Lung (tissue), 12 donors: Measurements from ENCODE around the gene GPR179. TPM values are rescaled to one million over a fixed set of nuclear protein-coding genes. Genes with fewer than 3 reads are reported as not detected.

Experiments used
- ATAC-seq: fragments of 200-7000 bp; cut with Tn5 transposase; one replicate; pipeline ENCODE4 v1.9.1; 2020; ENCODE audit warnings: moderate number of reproducible peaks; ENCODE audit not compliant: insufficient read depth, low FRiP score
- DNase-seq, 3 donors: peaks; one replicate each; pipeline ENCODE4 v3.0.0-alpha.2; 2013 to 2017
- H3K27ac ChIP-seq, 2 donors: one replicate each; pipeline ENCODE4 v1.5.1; 2013; ENCODE audit warnings: mild to moderate bottlenecking in 2 of 2, moderate library complexity in 2 of 2, control low read depth in 1 of 2, inconsistent platforms in 1 of 2, low read depth in 1 of 2, low read length in 1 of 2
- H3K27me3 ChIP-seq, 3 donors: one replicate each; pipeline ENCODE4 v1.5.1; 2013; ENCODE audit warnings: low read length in 2 of 3; ENCODE audit not compliant: control insufficient read depth in 3 of 3, insufficient read depth in 3 of 3
- H3K36me3 ChIP-seq, 4 donors: one replicate each; pipeline ENCODE4 v1.5.1; 2013; ENCODE audit warnings: low read length in 4 of 4, mild to moderate bottlenecking in 1 of 4, moderate library complexity in 1 of 4; ENCODE audit not compliant: control insufficient read depth in 4 of 4, insufficient read depth in 4 of 4
- H3K4me1 ChIP-seq, 5 donors: one replicate each; pipeline ENCODE4 v1.5.1; 2013; ENCODE audit warnings: low read length in 5 of 5, mild to moderate bottlenecking in 2 of 5, moderate library complexity in 1 of 5; ENCODE audit not compliant: control insufficient read depth in 5 of 5, insufficient read depth in 5 of 5
- H3K4me3 ChIP-seq: one replicate; pipeline ENCODE4 v1.5.1; 2013; ENCODE audit warnings: mild to moderate bottlenecking, control low read depth, moderate library complexity
- H3K9ac ChIP-seq, 2 donors: one replicate each; pipeline ENCODE4 v1.5.1; 2013; ENCODE audit warnings: low read length in 2 of 2, control low read depth in 1 of 2; ENCODE audit not compliant: insufficient read depth in 1 of 2
- H3K9me3 ChIP-seq, 4 donors: one replicate each; pipeline ENCODE4 v1.5.1; 2013; ENCODE audit warnings: low read length in 3 of 4, mild to moderate bottlenecking in 1 of 4, moderate library complexity in 1 of 4; ENCODE audit not compliant: control insufficient read depth in 4 of 4, insufficient read depth in 3 of 4
- CTCF ChIP-seq: IDR thresholded peaks from 2 replicates; pipeline ENCODE4 v1.5.1; 2012; ENCODE audit warnings: mild to moderate bottlenecking; ENCODE audit errors: control extremely low read depth, extremely low read depth
- WGBS, 2 donors: extraction: QIAGEN DNeasy Blood & Tissue Kit; methylation state at CpG; one replicate each; pipeline ENCODE4 v1.1.7; 2013; 5-methylcytosine and 5-hydroxymethylcytosine counted together
- polyA plus RNA-seq, 2 donors: library from polyadenylated mRNA; stranded (reverse); fragments of 200-250 nt; gene quantifications; one replicate each; pipeline ENCODE4 v1.2.1, GENCODE V29; 2013
- total RNA-seq, 2 donors: library from RNA; depleted of rRNA in 1 of 2; stranded (reverse); fragments of >200 nt in 1 of 2; gene quantifications; one replicate each; pipeline ENCODE4 v1.2.1, GENCODE V29; 2014 to 2021
- donor health status: control.
- donor health status: control.
- donor health status: Bipolar disorder and iron deficiency.
- donor health status: healthy.
- donor health status: DM: yes; HTN: yes; CAD: no.

GPR179 gene
- total and polyA plus RNA-seq, 4 donors: 0.03 to 0.31 (median 0.11) TPM

GRCh38 chr17:38338535-38338934, 5.2 kb downstream of the GPR179 start:
- H3K27me3 ChIP-seq: no peaks in the 10 kb centered on the region
- no peaks in the 10 kb centered on the region for H3K9me3 ChIP-seq
- H3K27ac ChIP-seq: no peak overlapping the region
- no peaks in the 10 kb centered on the region for H3K36me3 ChIP-seq
- no peaks in the 10 kb centered on the region for H3K4me1 ChIP-seq
- no peak for DNase-seq
- H3K9ac ChIP-seq: no peak overlapping the region
- no peak overlapping the region for H3K4me3 ChIP-seq
- TF ChIP-seq CTCF: no peak
- whole genome bisulfite sequencing, 2 donors: 91 to 95% methylated on average over 4 of the region's 4 CpGs
- ATAC-seq: no peak

GRCh38 chr17:38338053-38338452, 5.7 kb downstream of the GPR179 start:
- H3K4me1 ChIP-seq: no peaks in the 10 kb centered on the region
- no peak for ATAC-seq
- WGBS, 2 donors: 77 to 84% methylated on average over 5 of the region's 5 CpGs
- H3K9me3 ChIP-seq: no peaks in the 10 kb centered on the region
- H3K27me3 ChIP-seq: no peaks in the 10 kb centered on the region
- H3K9ac ChIP-seq: no peak overlapping the region
- DNase-seq: no peak
- H3K4me3 ChIP-seq: no peak overlapping the region
- no peaks in the 10 kb centered on the region for H3K36me3 ChIP-seq
- no peak for TF ChIP-seq CTCF
- H3K27ac ChIP-seq: no peak overlapping the region

GRCh38 chr17:38336838-38337237, 6.9 kb downstream of the GPR179 start:
- TF ChIP-seq CTCF: no peak
- Histone ChIP-seq H3K4me1 (no peaks in the 10 kb centered on the region), H3K36me3 (no peaks in the 10 kb centered on the region), H3K9me3 (no peaks in the 10 kb centered on the region), H3K27ac (no peak overlapping the region), H3K9ac (no peak overlapping the region), H3K4me3 (no peak overlapping the region), H3K27me3 (no peaks in the 10 kb centered on the region)
- 94 to 97% methylated on average over 11 of the region's 11 CpGs for WGBS, 2 donors
- ATAC-seq (no peak), DNase-seq (no peak)
